ENCODE data around the gene HOXD11. TPM values are rescaled to one million over a fixed set of nuclear protein-coding genes. Genes with fewer than 3 reads are reported as not detected.

Gene HOXD11
- not detected for polyA plus RNA-seq (2013, experiment 1 of 2)
- not detected for polyA plus RNA-seq (2013, experiment 2 of 2)

GRCh38 chr2:176106581-176107539 lies at the start of gene HOXD11:
Gene HOXD11, plus strand, starts transcription at chr2:176107280. Its CDS starts 76 bp downstream, at chr2:176107356.
- Histone ChIP-seq H3K9ac (ENCODE audit: low read depth, low read length, poor library complexity) (no peak within 1 kb of the TSS), H3K4ac (ENCODE audit: low read length) (no peak within 1 kb of the TSS), H2BK5ac (ENCODE audit: low read length) (no peak within 1 kb of the TSS), H3K14ac (ENCODE audit: low read length) (no peak within 1 kb of the TSS), H3K4me2 (ENCODE audit: insufficient read depth, low read length, poor library complexity, severe bottlenecking) (peak within 1 kb of the TSS; percentile 33), H2BK120ac (ENCODE audit: low read depth, low read length) (no peak within 1 kb of the TSS), H4K8ac (ENCODE audit: low read depth, low read length) (no peak within 1 kb of the TSS), H3K9me3 (replicated peaks in 1 of 2; ENCODE audit: control insufficient read depth in 2 of 2, insufficient read depth in 1 of 2, low read depth in 1 of 2, low read length in 2 of 2) (peaks cover 0 to 4% of the 10 kb centered on the region in 2 donors), H3K27ac (replicated peaks; ENCODE audit: low read length) (no peak within 1 kb of the TSS), H3K79me1 (ENCODE audit: low read depth, low read length) (no peaks in the 10 kb centered on the region), H3K4me3 (ENCODE audit: low read length in 2 of 2) (no peak within 1 kb of the TSS), H2BK15ac (ENCODE audit: low read length) (no peak within 1 kb of the TSS), H3K23ac (ENCODE audit: low read depth, low read length, poor library complexity) (peak within 1 kb of the TSS; percentile 91), H2AK5ac (ENCODE audit: low read depth, low read length) (no peak within 1 kb of the TSS), H2BK12ac (ENCODE audit: low read length) (no peak within 1 kb of the TSS), H3K4me1 (ENCODE audit: control insufficient read depth in 2 of 2, insufficient read depth in 1 of 2, low read depth in 1 of 2, low read length in 2 of 2) (peaks cover 0 to 1% of the 10 kb centered on the region in 2 donors), H3K36me3 (replicated peaks in 1 of 2; ENCODE audit: control insufficient read depth in 2 of 2, insufficient read depth in 2 of 2, low read length in 2 of 2) (no peaks in the 10 kb centered on the region), H3K18ac (ENCODE audit: low read length) (no peak within 1 kb of the TSS), H2AFZ (ENCODE audit: low read length) (peak within 1 kb of the TSS; percentile 66), H4K91ac (ENCODE audit: low read depth, low read length, poor library complexity) (no peak within 1 kb of the TSS), H3K27me3 (ENCODE audit: control insufficient read depth in 3 of 3, insufficient read depth in 3 of 3, low read depth in 1 of 3, low read length in 3 of 3) (peaks cover 63 to 98% (median 97%) of the 10 kb centered on the region in 3 experiments)
- DNase-seq (ENCODE audit: low spot score) = no peak
- no CpG with 5 or more reads among the region's 85 CpGs for WGBS, 2 donors (ENCODE audit: extremely low coverage in 2 of 2, insufficient read length in 2 of 2, insufficient replicate concordance in 1 of 2)

GRCh38 chr2:176063958-176064357 lies 43.1 kb upstream of the HOXD11 start:
- H2AK5ac ChIP-seq (ENCODE audit: low read depth, low read length) = no peak overlapping the region
- no peak overlapping the region for H2BK15ac ChIP-seq (ENCODE audit: low read length)
- H3K4me3 ChIP-seq (ENCODE audit: low read length in 2 of 2) = no peak overlapping the region
- no CpG with 5 or more reads among the region's 2 CpGs for WGBS, 2 donors (ENCODE audit: extremely low coverage in 2 of 2, insufficient read length in 2 of 2, insufficient replicate concordance in 1 of 2)
- H3K4me2 ChIP-seq (ENCODE audit: insufficient read depth, low read length, poor library complexity, severe bottlenecking) = no peak overlapping the region
- no peak overlapping the region for H3K23ac ChIP-seq (ENCODE audit: low read depth, low read length, poor library complexity)
- no peak overlapping the region for H3K18ac ChIP-seq (ENCODE audit: low read length)
- no peak overlapping the region for H3K9ac ChIP-seq (ENCODE audit: low read depth, low read length, poor library complexity)
- H3K4ac ChIP-seq (ENCODE audit: low read length) = no peak overlapping the region
- H3K14ac ChIP-seq (ENCODE audit: low read length) = no peak overlapping the region
- H3K27ac ChIP-seq (replicated peaks; ENCODE audit: low read length) = no peak overlapping the region
- no peaks in the 10 kb centered on the region for H3K79me1 ChIP-seq (ENCODE audit: low read depth, low read length)
- no peak for DNase-seq (ENCODE audit: low spot score)
- H4K91ac ChIP-seq (ENCODE audit: low read depth, low read length, poor library complexity) = no peak overlapping the region
- no peak overlapping the region for H2BK120ac ChIP-seq (ENCODE audit: low read depth, low read length)
- peaks cover 0 to 4% of the 10 kb centered on the region in 2 donors for H3K9me3 ChIP-seq (replicated peaks in 1 of 2; ENCODE audit: control insufficient read depth in 2 of 2, insufficient read depth in 1 of 2, low read depth in 1 of 2, low read length in 2 of 2)
- H3K36me3 ChIP-seq (replicated peaks in 1 of 2; ENCODE audit: control insufficient read depth in 2 of 2, insufficient read depth in 2 of 2, low read length in 2 of 2) = no peaks in the 10 kb centered on the region
- peaks cover 0 to 3% of the 10 kb centered on the region in 2 donors for H3K4me1 ChIP-seq (ENCODE audit: control insufficient read depth in 2 of 2, insufficient read depth in 1 of 2, low read depth in 1 of 2, low read length in 2 of 2)
- no peak overlapping the region for H2AFZ ChIP-seq (ENCODE audit: low read length)
- H2BK12ac ChIP-seq (ENCODE audit: low read length) = no peak overlapping the region
- peaks cover 6 to 39% (median 24%) of the 10 kb centered on the region in 3 experiments for H3K27me3 ChIP-seq (ENCODE audit: control insufficient read depth in 3 of 3, insufficient read depth in 3 of 3, low read depth in 1 of 3, low read length in 3 of 3)
- H4K8ac ChIP-seq (ENCODE audit: low read depth, low read length) = no peak overlapping the region
- no peak overlapping the region for H2BK5ac ChIP-seq (ENCODE audit: low read length)

GRCh38 chr2:176066645-176067588 lies 40.2 kb upstream of the HOXD11 start:
- Histone ChIP-seq H4K91ac (ENCODE audit: low read depth, low read length, poor library complexity) (no peak overlapping the region), H4K8ac (ENCODE audit: low read depth, low read length) (no peak overlapping the region), H3K4me2 (ENCODE audit: insufficient read depth, low read length, poor library complexity, severe bottlenecking) (peak overlapping the region; percentile 46), H3K14ac (ENCODE audit: low read length) (no peak overlapping the region), H3K9ac (ENCODE audit: low read depth, low read length, poor library complexity) (no peak overlapping the region), H2BK15ac (ENCODE audit: low read length) (no peak overlapping the region), H3K18ac (ENCODE audit: low read length) (no peak overlapping the region), H2AK5ac (ENCODE audit: low read depth, low read length) (no peak overlapping the region), H2AFZ (ENCODE audit: low read length) (no peak overlapping the region), H3K79me1 (ENCODE audit: low read depth, low read length) (no peaks in the 10 kb centered on the region), H3K36me3 (replicated peaks in 1 of 2; ENCODE audit: control insufficient read depth in 2 of 2, insufficient read depth in 2 of 2, low read length in 2 of 2) (no peaks in the 10 kb centered on the region), H3K27me3 (ENCODE audit: control insufficient read depth in 3 of 3, insufficient read depth in 3 of 3, low read depth in 1 of 3, low read length in 3 of 3) (peaks cover 16 to 69% (median 42%) of the 10 kb centered on the region in 3 experiments), H3K4me1 (ENCODE audit: control insufficient read depth in 2 of 2, insufficient read depth in 1 of 2, low read depth in 1 of 2, low read length in 2 of 2) (peaks cover 0 to 3% of the 10 kb centered on the region in 2 donors), H3K9me3 (replicated peaks in 1 of 2; ENCODE audit: control insufficient read depth in 2 of 2, insufficient read depth in 1 of 2, low read depth in 1 of 2, low read length in 2 of 2) (peaks cover 0 to 6% of the 10 kb centered on the region in 2 donors), H3K4me3 (ENCODE audit: low read length in 2 of 2) (no peak overlapping the region), H3K23ac (ENCODE audit: low read depth, low read length, poor library complexity) (peak overlapping the region; percentile 76), H2BK120ac (ENCODE audit: low read depth, low read length) (no peak overlapping the region), H3K4ac (ENCODE audit: low read length) (no peak overlapping the region), H2BK5ac (ENCODE audit: low read length) (no peak overlapping the region), H2BK12ac (ENCODE audit: low read length) (no peak overlapping the region), H3K27ac (replicated peaks; ENCODE audit: low read length) (no peak overlapping the region)
- DNase-seq (ENCODE audit: low spot score) = no peak
- WGBS, 2 donors (ENCODE audit: extremely low coverage in 2 of 2, insufficient read length in 2 of 2, insufficient replicate concordance in 1 of 2) = no CpG with 5 or more reads among the region's 56 CpGs
